ENCODE data around the gene LTC4S.

LTC4S gene

DNA sequence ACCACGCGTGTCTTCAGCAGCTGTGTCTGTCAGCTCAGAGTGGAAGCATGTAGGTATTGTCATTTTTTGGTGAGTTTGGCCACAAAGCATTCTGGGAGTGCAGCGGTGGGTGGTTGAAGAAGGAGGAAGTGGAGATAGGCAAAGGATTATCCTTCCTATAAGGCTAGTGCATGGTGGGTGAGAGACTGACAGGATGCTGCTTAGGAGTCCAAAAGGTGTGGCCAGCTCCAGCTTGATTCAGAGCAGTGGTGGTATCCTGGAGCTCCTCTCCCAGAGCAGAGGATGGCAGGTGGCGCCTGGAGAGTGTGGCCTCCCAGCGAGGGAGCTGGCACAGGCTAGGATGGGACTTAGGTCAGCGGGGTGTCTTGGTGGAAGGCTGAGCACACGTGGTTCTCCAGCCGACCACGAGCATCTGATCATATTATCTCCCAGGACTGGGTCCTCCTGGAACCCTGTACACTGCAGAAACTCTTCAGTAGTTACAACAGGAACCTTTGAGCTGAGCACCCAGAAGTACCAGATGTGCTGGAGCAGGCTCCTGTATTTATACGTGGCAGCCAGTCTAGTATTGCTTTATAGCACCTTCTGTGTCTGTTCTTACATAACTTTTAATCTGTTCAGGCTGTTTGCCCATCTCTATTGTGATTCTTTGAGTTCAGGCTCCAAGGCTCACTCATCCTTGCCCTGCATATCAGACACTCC lies 31.6 kb upstream of the LTC4S start:
- Histone ChIP-seq H3K4me1 (ENCODE audit: control insufficient read depth in 2 of 2, insufficient read depth in 2 of 2, low read length in 2 of 2) (peaks cover 27 to 35% of the 10 kb centered on the region in 2 donors), H3K36me3 (ENCODE audit: control insufficient read depth in 2 of 2, insufficient read depth in 2 of 2, low read length in 2 of 2) (peaks cover 14 to 16% of the 10 kb centered on the region in 2 donors), H3K9me3 (ENCODE audit: control insufficient read depth in 2 of 2, low read length in 2 of 2) (no peaks in the 10 kb centered on the region), H3K9ac (ENCODE audit: low read depth in 1 of 2, low read length in 2 of 2) (peak overlapping the region in 1 of 2 donors; percentile 9), H3K4me3 (ENCODE audit: low read length in 2 of 2) (no peak overlapping the region), H3K27ac (ENCODE audit: low read depth in 2 of 2, low read length in 2 of 2) (peak overlapping the region; percentile 7 to 65), H3K27me3 (ENCODE audit: control insufficient read depth in 2 of 2, insufficient read depth in 2 of 2, low read length in 2 of 2) (no peaks in the 10 kb centered on the region)

DNA sequence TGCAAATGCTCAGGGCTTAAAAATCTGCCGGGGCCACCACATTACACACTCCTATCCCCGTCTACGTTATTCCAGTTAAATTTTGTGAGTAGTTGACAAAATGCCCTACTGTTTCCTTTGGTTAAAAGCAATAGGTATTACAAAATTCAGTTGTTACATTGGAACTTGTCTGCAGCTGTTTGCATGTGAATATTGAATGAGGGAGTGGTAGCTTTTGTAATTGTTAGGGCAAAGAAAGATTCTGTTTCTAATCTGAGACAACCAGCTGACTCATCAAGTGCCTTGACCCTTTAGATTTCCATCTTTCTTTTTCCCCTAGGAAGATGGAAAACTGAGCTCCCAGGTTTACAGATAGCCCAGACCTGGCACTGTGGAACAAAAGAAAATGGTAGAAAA lies 31.0 kb upstream of the LTC4S start:
- Histone ChIP-seq H3K9me3 (ENCODE audit: control insufficient read depth in 2 of 2, low read length in 2 of 2) (no peaks in the 10 kb centered on the region), H3K27ac (ENCODE audit: low read depth in 2 of 2, low read length in 2 of 2) (peak overlapping the region; percentile 7 to 65), H3K9ac (ENCODE audit: low read depth in 1 of 2, low read length in 2 of 2) (no peak overlapping the region), H3K4me3 (ENCODE audit: low read length in 2 of 2) (no peak overlapping the region), H3K36me3 (ENCODE audit: control insufficient read depth in 2 of 2, insufficient read depth in 2 of 2, low read length in 2 of 2) (peaks cover 17 to 19% of the 10 kb centered on the region in 2 donors), H3K27me3 (ENCODE audit: control insufficient read depth in 2 of 2, insufficient read depth in 2 of 2, low read length in 2 of 2) (no peaks in the 10 kb centered on the region), H3K4me1 (ENCODE audit: control insufficient read depth in 2 of 2, insufficient read depth in 2 of 2, low read length in 2 of 2) (peaks cover 27 to 35% of the 10 kb centered on the region in 2 donors)

DNA sequence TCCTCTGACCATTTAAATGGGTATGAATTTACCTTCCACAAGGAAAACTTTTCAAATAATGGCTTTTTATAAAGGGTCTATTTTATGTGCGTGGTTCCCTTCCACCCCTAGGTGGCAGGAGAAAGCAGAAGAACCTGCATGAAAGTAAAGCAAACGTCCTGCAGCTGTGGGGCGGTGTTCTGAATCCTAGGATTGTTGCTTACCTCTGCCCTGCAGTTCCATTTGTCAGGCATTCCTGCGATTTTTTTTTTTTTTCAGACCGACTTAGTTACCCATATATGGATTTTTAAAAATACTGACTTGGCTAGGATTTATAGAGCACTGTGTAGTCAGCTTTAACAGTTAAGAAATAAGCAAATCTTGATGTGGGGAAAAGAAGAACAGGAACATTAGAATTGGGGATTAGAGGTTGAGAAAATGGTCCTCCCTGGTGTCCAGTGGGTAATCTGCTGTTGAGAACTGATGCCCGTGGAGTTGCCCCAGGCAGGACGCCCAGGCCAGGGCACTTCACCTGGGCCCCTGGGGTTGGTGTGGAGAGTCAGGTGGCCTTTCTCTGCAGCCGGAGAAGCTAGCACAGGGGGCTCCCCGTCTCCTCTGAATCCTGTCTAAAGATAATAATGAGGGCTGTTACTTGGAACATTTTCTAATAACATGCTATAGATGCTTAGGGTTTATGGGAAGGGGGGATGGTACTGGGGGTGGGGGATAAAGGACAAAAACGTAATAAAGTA lies 30.4 kb upstream of the LTC4S start:
- Histone ChIP-seq H3K9me3 (ENCODE audit: control insufficient read depth in 2 of 2, low read length in 2 of 2) (no peaks in the 10 kb centered on the region), H3K9ac (ENCODE audit: low read depth in 1 of 2, low read length in 2 of 2) (peak overlapping the region in 1 of 2 donors; percentile 6), H3K27me3 (ENCODE audit: control insufficient read depth in 2 of 2, insufficient read depth in 2 of 2, low read length in 2 of 2) (no peaks in the 10 kb centered on the region), H3K4me3 (ENCODE audit: low read length in 2 of 2) (no peak overlapping the region), H3K36me3 (ENCODE audit: control insufficient read depth in 2 of 2, insufficient read depth in 2 of 2, low read length in 2 of 2) (peaks cover 19% of the 10 kb centered on the region in 2 donors), H3K4me1 (ENCODE audit: control insufficient read depth in 2 of 2, insufficient read depth in 2 of 2, low read length in 2 of 2) (peaks cover 27 to 35% of the 10 kb centered on the region in 2 donors), H3K27ac (ENCODE audit: low read depth in 2 of 2, low read length in 2 of 2) (no peak overlapping the region)

DNA sequence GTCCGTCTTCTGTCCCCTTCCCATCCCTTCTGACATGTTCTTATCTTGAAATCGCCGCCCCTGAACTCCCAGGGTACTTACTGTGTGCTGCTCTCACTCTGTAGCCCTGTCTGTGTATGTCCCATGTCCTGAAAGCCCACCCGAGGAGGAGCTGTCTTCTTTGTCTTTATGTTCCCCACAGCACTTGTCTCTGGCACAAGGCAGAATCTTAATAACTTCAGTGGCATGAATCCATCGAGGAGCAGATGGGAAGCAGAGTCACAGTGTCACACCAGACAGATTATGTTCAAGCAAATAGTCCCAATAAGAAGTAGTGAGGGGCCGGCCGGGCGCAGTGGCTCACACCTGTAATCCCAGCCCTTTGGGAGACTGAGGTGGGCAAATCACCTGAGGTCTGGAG lies 29.7 kb upstream of the LTC4S start:
- Histone ChIP-seq H3K36me3 (ENCODE audit: control insufficient read depth in 2 of 2, insufficient read depth in 2 of 2, low read length in 2 of 2) (peaks cover 22 to 24% of the 10 kb centered on the region in 2 donors), H3K4me3 (ENCODE audit: low read length in 2 of 2) (no peak overlapping the region), H3K27ac (ENCODE audit: low read depth in 2 of 2, low read length in 2 of 2) (no peak overlapping the region), H3K4me1 (ENCODE audit: control insufficient read depth in 2 of 2, insufficient read depth in 2 of 2, low read length in 2 of 2) (peaks cover 27 to 35% of the 10 kb centered on the region in 2 donors), H3K27me3 (ENCODE audit: control insufficient read depth in 2 of 2, insufficient read depth in 2 of 2, low read length in 2 of 2) (no peaks in the 10 kb centered on the region), H3K9ac (ENCODE audit: low read depth in 1 of 2, low read length in 2 of 2) (no peak overlapping the region), H3K9me3 (ENCODE audit: control insufficient read depth in 2 of 2, low read length in 2 of 2) (no peaks in the 10 kb centered on the region)

DNA sequence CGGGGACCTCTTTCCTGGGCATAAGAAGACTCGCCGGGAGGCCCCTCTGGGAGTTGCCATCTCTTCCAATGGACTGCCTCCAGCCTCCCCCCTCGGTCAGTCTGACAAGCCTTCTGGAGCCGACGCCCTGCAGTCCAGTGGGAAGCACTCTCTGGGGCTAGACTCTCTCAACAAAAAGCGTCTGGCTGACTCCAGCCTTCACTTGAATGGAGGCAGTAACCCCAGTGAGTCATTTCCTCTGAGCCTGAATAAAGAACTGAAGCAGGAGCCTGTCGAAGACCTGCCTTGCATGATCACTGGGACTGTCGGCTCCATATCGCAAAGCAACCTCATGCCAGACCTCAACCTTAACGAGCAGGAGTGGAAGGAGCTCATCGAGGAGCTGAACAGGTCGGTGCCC lies 28.4 kb upstream of the LTC4S start:
- H3K9ac ChIP-seq (ENCODE audit: low read depth in 1 of 2, low read length in 2 of 2): peak overlapping the region in 1 of 2 donors; percentile 41
- no peak overlapping the region for H3K4me3 ChIP-seq (ENCODE audit: low read length in 2 of 2)
- no peaks in the 10 kb centered on the region for H3K27me3 ChIP-seq (ENCODE audit: control insufficient read depth in 2 of 2, insufficient read depth in 2 of 2, low read length in 2 of 2)
- H3K9me3 ChIP-seq (ENCODE audit: control insufficient read depth in 2 of 2, low read length in 2 of 2): no peaks in the 10 kb centered on the region
- no peak overlapping the region for H3K27ac ChIP-seq (ENCODE audit: low read depth in 2 of 2, low read length in 2 of 2)
- H3K36me3 ChIP-seq (ENCODE audit: control insufficient read depth in 2 of 2, insufficient read depth in 2 of 2, low read length in 2 of 2): peaks cover 28 to 33% of the 10 kb centered on the region in 2 donors
- H3K4me1 ChIP-seq (ENCODE audit: control insufficient read depth in 2 of 2, insufficient read depth in 2 of 2, low read length in 2 of 2): peaks cover 27% of the 10 kb centered on the region in 2 donors

DNA sequence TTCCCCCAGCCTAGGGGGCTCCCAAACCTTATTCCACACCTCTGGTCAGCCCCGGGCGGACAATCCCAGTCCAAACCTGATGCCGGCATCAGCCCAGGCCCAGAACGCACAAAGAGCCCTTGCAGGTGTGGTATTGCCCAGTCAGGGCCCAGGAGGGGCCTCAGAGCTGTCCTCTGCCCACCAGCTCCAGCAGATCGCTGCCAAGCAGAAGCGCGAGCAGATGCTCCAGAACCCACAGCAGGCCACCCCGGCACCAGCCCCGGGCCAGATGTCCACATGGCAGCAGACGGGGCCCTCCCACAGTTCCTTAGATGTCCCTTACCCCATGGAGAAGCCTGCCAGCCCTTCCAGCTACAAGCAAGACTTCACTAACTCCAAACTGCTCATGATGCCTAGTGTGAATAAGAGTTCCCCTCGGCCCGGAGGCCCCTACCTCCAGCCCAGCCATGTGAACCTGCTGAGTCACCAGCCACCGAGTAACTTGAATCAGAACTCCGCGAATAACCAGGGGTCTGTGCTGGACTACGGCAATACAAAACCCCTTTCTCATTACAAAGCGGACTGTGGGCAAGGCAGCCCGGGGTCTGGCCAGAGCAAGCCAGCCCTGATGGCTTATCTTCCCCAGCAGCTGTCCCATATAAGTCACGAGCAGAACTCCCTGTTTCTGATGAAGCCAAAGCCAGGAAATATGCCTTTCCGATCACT lies 27.6 kb upstream of the LTC4S start:
- Histone ChIP-seq H3K27me3 (ENCODE audit: control insufficient read depth in 2 of 2, insufficient read depth in 2 of 2, low read length in 2 of 2) (no peaks in the 10 kb centered on the region), H3K9me3 (ENCODE audit: control insufficient read depth in 2 of 2, low read length in 2 of 2) (no peaks in the 10 kb centered on the region), H3K27ac (ENCODE audit: low read depth in 2 of 2, low read length in 2 of 2) (no peak overlapping the region), H3K9ac (ENCODE audit: low read depth in 1 of 2, low read length in 2 of 2) (no peak overlapping the region), H3K36me3 (ENCODE audit: control insufficient read depth in 2 of 2, insufficient read depth in 2 of 2, low read length in 2 of 2) (peaks cover 35 to 38% of the 10 kb centered on the region in 2 donors), H3K4me3 (ENCODE audit: low read length in 2 of 2) (no peak overlapping the region), H3K4me1 (ENCODE audit: control insufficient read depth in 2 of 2, insufficient read depth in 2 of 2, low read length in 2 of 2) (peaks cover 27% of the 10 kb centered on the region in 2 donors)

DNA sequence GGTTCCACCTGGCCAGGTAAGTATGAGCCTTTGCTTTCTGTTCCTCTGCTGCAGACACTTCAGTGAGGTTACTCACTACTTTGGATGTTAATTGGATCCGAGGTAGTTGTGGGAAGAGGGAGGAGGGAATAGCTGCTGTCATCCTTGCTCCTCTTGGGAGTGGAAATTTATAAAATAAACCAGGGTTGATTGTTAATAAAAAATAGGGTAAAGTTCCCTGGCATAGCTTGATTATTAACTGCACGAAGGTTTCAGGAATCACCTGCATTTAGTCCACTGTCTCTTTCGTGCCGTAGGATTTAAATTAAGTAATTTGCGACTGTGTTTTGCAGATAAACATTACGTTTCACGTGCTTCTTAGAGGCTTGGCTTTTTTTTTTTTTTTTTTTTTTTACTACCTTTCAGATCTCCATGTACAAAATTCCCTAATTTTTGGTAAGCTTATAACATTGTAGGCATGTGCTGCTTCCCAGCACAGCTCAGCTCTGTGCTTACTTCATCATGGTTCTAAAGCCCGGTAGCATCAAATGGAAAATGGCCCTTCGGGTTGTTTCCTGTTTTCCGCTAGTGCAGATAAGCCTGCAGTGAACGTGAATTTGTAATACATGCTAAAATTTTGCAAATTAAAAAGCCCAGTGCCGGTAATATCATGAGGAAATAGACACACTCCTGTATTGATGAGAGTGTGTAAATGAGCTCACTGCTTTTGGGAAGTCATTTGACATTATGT lies 26.9 kb upstream of the LTC4S start:
- no peaks in the 10 kb centered on the region for H3K27me3 ChIP-seq (ENCODE audit: control insufficient read depth in 2 of 2, insufficient read depth in 2 of 2, low read length in 2 of 2)
- H3K27ac ChIP-seq (ENCODE audit: low read depth in 2 of 2, low read length in 2 of 2): no peak overlapping the region
- H3K9ac ChIP-seq (ENCODE audit: low read depth in 1 of 2, low read length in 2 of 2): no peak overlapping the region
- H3K36me3 ChIP-seq (ENCODE audit: control insufficient read depth in 2 of 2, insufficient read depth in 2 of 2, low read length in 2 of 2): peaks cover 42 to 46% of the 10 kb centered on the region in 2 donors
- H3K9me3 ChIP-seq (ENCODE audit: control insufficient read depth in 2 of 2, low read length in 2 of 2): no peaks in the 10 kb centered on the region
- peaks cover 23% of the 10 kb centered on the region in 2 donors for H3K4me1 ChIP-seq (ENCODE audit: control insufficient read depth in 2 of 2, insufficient read depth in 2 of 2, low read length in 2 of 2)
- H3K4me3 ChIP-seq (ENCODE audit: low read length in 2 of 2): no peak overlapping the region

DNA sequence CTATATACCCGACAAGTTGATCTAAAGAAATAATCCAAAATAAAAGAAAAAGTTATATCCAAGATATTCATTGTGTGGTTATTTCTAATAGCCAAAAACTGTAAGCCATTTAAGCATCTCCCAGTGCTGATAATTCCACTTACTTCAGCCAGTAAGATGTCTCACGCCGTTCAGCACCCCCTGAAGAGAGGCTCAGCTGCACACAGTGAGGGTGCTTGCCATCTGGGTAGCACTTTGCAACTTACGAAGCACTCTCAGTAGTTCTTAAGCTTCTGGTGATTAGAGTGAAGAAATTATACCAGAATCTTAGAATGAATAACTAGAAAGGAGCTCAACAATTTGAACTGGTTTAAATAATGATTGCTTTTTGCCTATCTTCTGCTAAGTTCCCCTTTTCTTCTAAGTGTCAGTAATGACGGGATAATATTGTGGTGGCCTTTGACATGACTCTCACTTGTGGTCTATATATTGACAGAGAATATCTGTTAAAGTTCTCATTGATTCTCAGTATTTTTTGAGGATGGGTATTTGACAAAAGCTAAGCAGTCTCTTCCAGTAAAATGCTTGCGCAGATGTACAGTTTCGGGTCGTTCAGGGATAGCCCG lies 26.2 kb upstream of the LTC4S start:
- Histone ChIP-seq H3K9ac (ENCODE audit: low read depth in 1 of 2, low read length in 2 of 2) (no peak overlapping the region), H3K27me3 (ENCODE audit: control insufficient read depth in 2 of 2, insufficient read depth in 2 of 2, low read length in 2 of 2) (no peaks in the 10 kb centered on the region), H3K4me3 (ENCODE audit: low read length in 2 of 2) (no peak overlapping the region), H3K4me1 (ENCODE audit: control insufficient read depth in 2 of 2, insufficient read depth in 2 of 2, low read length in 2 of 2) (peaks cover 16% of the 10 kb centered on the region in 2 donors), H3K9me3 (ENCODE audit: control insufficient read depth in 2 of 2, low read length in 2 of 2) (no peaks in the 10 kb centered on the region), H3K27ac (ENCODE audit: low read depth in 2 of 2, low read length in 2 of 2) (no peak overlapping the region), H3K36me3 (ENCODE audit: control insufficient read depth in 2 of 2, insufficient read depth in 2 of 2, low read length in 2 of 2) (peaks cover 49 to 50% of the 10 kb centered on the region in 2 donors)

DNA sequence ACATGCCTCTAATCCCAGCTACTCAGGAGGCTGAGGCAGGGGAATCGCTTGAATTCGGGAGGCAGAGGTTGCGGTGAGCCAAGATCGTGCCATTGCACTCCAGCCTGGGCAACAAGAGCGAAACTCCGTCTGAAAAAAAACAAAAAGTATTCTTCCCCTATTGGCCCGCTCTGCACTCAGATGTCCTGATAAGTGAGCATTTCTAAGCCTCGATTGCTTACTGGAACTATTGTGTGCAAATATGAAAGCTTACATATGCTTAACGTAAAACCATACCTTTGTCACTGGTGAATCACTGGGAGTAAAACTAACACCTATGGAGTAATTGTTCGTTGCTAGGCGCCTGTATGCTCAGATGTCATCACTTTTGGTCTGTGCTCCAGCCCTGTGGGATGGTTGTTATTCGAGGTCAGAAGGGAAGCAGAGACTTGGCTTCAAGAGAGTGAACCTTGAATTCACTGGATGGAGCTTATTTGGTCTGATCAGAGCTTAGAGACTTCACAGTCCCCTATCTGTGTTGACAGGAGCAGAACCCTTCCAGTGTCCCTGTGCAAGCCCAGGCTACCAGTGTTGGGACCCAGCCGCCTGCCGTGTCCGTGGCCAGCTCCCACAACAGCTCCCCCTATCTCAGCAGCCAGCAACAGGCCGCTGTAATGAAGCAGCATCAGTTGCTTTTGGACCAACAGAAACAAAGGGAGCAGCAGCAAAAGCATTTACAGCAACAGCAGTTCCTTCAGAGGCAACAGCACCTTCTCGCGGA lies 25.3 kb upstream of the LTC4S start:
- Histone ChIP-seq H3K4me3 (ENCODE audit: low read length in 2 of 2) (no peak overlapping the region), H3K27ac (ENCODE audit: low read depth in 2 of 2, low read length in 2 of 2) (no peak overlapping the region), H3K9ac (ENCODE audit: low read depth in 1 of 2, low read length in 2 of 2) (no peak overlapping the region), H3K4me1 (ENCODE audit: control insufficient read depth in 2 of 2, insufficient read depth in 2 of 2, low read length in 2 of 2) (peaks cover 8% of the 10 kb centered on the region in 2 donors), H3K27me3 (ENCODE audit: control insufficient read depth in 2 of 2, insufficient read depth in 2 of 2, low read length in 2 of 2) (no peaks in the 10 kb centered on the region), H3K9me3 (ENCODE audit: control insufficient read depth in 2 of 2, low read length in 2 of 2) (no peaks in the 10 kb centered on the region), H3K36me3 (ENCODE audit: control insufficient read depth in 2 of 2, insufficient read depth in 2 of 2, low read length in 2 of 2) (peaks cover 56 to 58% of the 10 kb centered on the region in 2 donors)
